Panc1 (cell line): Measurements from ENCODE around the gene SNED1. TPM values are rescaled to one million over a fixed set of nuclear protein-coding genes. Genes with fewer than 3 reads are reported as not detected.

Source experiments
- ATAC-seq: fragments of 200-7000 bp; cut with Tn5 transposase; 2 replicates; pipeline ENCODE4 v1.9.1; 2020; ENCODE audit warnings: mild to moderate bottlenecking, moderate library complexity
- BruUV-seq: library from RNA; stranded (reverse); fragments of 400-500 nt; replicated peaks from 2 replicates; lab custom pipeline; 2021; lab: Mats Ljungman, UMichigan
- CTCF ChIA-PET: fragments of 300-600 bp; sonication (Branson Sonifier 250); formaldehyde crosslinking; loops from one replicate; lab custom pipeline; 2022; ENCODE audit warnings: antibody characterized with exemption; lab: Charles Lee
- POLR2A ChIA-PET: fragments of 300-600 bp; sonication (Branson Sonifier 250); formaldehyde crosslinking; loops from one replicate; lab custom pipeline; 2022; ENCODE audit warnings: antibody characterized with exemption; lab: Charles Lee
- DNase-seq: peaks from one replicate; pipeline ENCODE4 v3.0.0-alpha.2; 2010; ENCODE audit warnings: low read depth, low spot score
- H3K27ac ChIP-seq: 2 replicates; pipeline ENCODE4 v1.5.1; 2011; ENCODE audit warnings: mild to moderate bottlenecking, low read length, inconsistent platforms
- H3K27me3 ChIP-seq: fragments of 200-500 bp; sonication (Bioruptor generic); 2 replicates; pipeline ENCODE4 v1.6.0; 2014; ENCODE audit warnings: low read length, inconsistent platforms; ENCODE audit not compliant: control insufficient read depth, insufficient read depth
- H3K36me3 ChIP-seq: fragments of 200-500 bp; sonication (Bioruptor generic); 2 replicates; pipeline ENCODE4 v1.5.1; 2014; ENCODE audit warnings: inconsistent platforms, mild to moderate bottlenecking, low read length, moderate library complexity; ENCODE audit not compliant: control insufficient read depth, insufficient read depth
- H3K4me1 ChIP-seq: 2 replicates; pipeline ENCODE4 v1.5.1; 2011; ENCODE audit warnings: inconsistent platforms, mild to moderate bottlenecking, low read length, moderate library complexity; ENCODE audit not compliant: control insufficient read depth, insufficient read depth
- H3K4me3 ChIP-seq, 2 experiments: 2 replicates each; pipeline ENCODE4 v1.5.1; 2011 to 2012; ENCODE audit warnings: low read depth in 2 of 2, low read length in 2 of 2, mild to moderate bottlenecking in 2 of 2, inconsistent platforms in 1 of 2, moderate library complexity in 1 of 2
- H3K9me3 ChIP-seq: fragments of 200-500 bp; sonication (Bioruptor generic); 2 replicates; pipeline ENCODE4 v1.5.1; 2014; ENCODE audit warnings: low read depth, mild to moderate bottlenecking, inconsistent platforms, low read length, moderate library complexity; ENCODE audit not compliant: control insufficient read depth, insufficient read depth
- CTCF ChIP-seq: fragments of 450-650 bp; IDR thresholded peaks from 2 replicates; pipeline ENCODE4 v1.5.1; 2017; ENCODE audit warnings: mild to moderate bottlenecking
- POLR2AphosphoS5 ChIP-seq: IDR thresholded peaks from 2 replicates; pipeline ENCODE4 v1.6.1; 2012; ENCODE audit warnings: mild to moderate bottlenecking, low read depth, low read length, moderate library complexity
- REST ChIP-seq, 2 experiments: IDR thresholded peaks; 2 replicates each; pipeline ENCODE4 v1.6.1; 2011 to 2012; ENCODE audit warnings: low read depth in 2 of 2, control low read depth in 1 of 2, low read length in 1 of 2, mild to moderate bottlenecking in 1 of 2, moderate library complexity in 1 of 2; ENCODE audit not compliant: insufficient read depth in 1 of 2
- SIN3A ChIP-seq: IDR thresholded peaks from 2 replicates; pipeline ENCODE4 v1.6.1; 2012; ENCODE audit warnings: low read depth, mild to moderate bottlenecking, low read length, moderate library complexity, borderline replicate concordance; ENCODE audit not compliant: insufficient read depth
- TCF7L2 ChIP-seq: IDR thresholded peaks from 2 replicates; pipeline ENCODE4 v1.6.1; 2011; ENCODE audit warnings: mild to moderate bottlenecking, low read depth, low read length, inconsistent platforms
- in situ Hi-C: cut with HindIII; loops from 2 replicates; pipeline ENCODE4 v1.10.0; 2016; ENCODE audit warnings: low sequenced_read_pairs, low pct_unique_long_range_greater_than_20kb
- intact Hi-C: fragments of 100-400 bp; cut with micrococcal nuclease; formaldehyde crosslinking; loops from one replicate; pipeline ENCODE4 v1.10.0; 2022; ENCODE audit not compliant: unreplicated experiment
- total RNA-seq: library from RNA; stranded (reverse); gene quantifications from one replicate; pipeline ENCODE4 v1.2.1, GENCODE V29; 2021; ENCODE audit not compliant: unreplicated experiment

Gene SNED1
- total RNA-seq, 1 experiment from 2014 or later, result 11.0 TPM

GRCh38 chr2:241130316-241130715 is 131.9 kb downstream of the SNED1 start:
- no TSS peak for BruUV-seq
- H3K36me3 ChIP-seq, result no peaks in the 10 kb centered on the region; the same call in 1 of the 2 replicates
- in situ Hi-C loops, result no loop called here

GRCh38 chr2:241131531-241131930 is 133.1 kb downstream of the SNED1 start:
- no peak overlapping the region for H3K4me3 ChIP-seq
- ChIA-PET CTCF (no interaction called here), POLR2A (interaction anchor here (0.6 kb wide), 1 partner anchor 203 kb away, joined by 4 read pairs; no protein-coding TSS in a partner anchor)
- no peak overlapping the region for H3K27ac ChIP-seq
- H3K4me1 ChIP-seq, result no peaks in the 10 kb centered on the region
- intact Hi-C loops, result no loop called here
- DNase-seq, result no peak
- no peaks in the 10 kb centered on the region for H3K27me3 ChIP-seq
- H3K9me3 ChIP-seq, result no peaks in the 10 kb centered on the region
- in situ Hi-C loops, result no loop called here
- no peak for TF ChIP-seq REST (IDR thresholded peaks at IDR 0.05; ENCODE audit: insufficient read depth in 1 of 2, low read depth in 2 of 2, low read length in 1 of 2)
- no peak for TF ChIP-seq SIN3A
- TF ChIP-seq CTCF, result no peak
- no peak for TF ChIP-seq TCF7L2
- TF ChIP-seq POLR2AphosphoS5, result no peak
- H3K36me3 ChIP-seq, result no peaks in the 10 kb centered on the region; the same call in 1 of the 2 replicates
- no TSS peak for BruUV-seq
- no peak for ATAC-seq

More at GRCh38 chr2:241130316-241130715, 131.9 kb downstream of the SNED1 start:
- Histone ChIP-seq H3K4me3 (no peak overlapping the region), H3K27me3 (no peaks in the 10 kb centered on the region), H3K9me3 (no peaks in the 10 kb centered on the region), H3K4me1 (no peaks in the 10 kb centered on the region), H3K27ac (no peak overlapping the region)
- no peak for DNase-seq
- POLR2A ChIA-PET, result no interaction called here
- TF ChIP-seq REST (IDR thresholded peaks at IDR 0.05; ENCODE audit: insufficient read depth in 1 of 2, low read depth in 2 of 2, low read length in 1 of 2), result no peak
- no peak for TF ChIP-seq SIN3A
- TF ChIP-seq TCF7L2, result no peak
- TF ChIP-seq POLR2AphosphoS5, result no peak
- TF ChIP-seq CTCF, result no peak
- intact Hi-C loops, result no loop called here
- ATAC-seq, result no peak
- CTCF ChIA-PET, result no interaction called here
